ENCODE data around the gene DLGAP1.

The DLGAP1 gene

GRCh38 chr18:3914833-3915610 is 540.1 kb downstream of the DLGAP1 start:
- Mint-ChIP-seq H3K27ac (no peak overlapping the region), H3K4me3 (no peak overlapping the region), H3K4me1 (no peaks in the 10 kb centered on the region), H3K36me3 (ENCODE audit: low read depth) (no peaks in the 10 kb centered on the region), H3K27me3 (ENCODE audit: low read depth, poor library complexity) (no peaks in the 10 kb centered on the region), H3K9me3 (no peaks in the 10 kb centered on the region)
- no peak for TF ChIP-seq CTCF (IDR thresholded peaks at IDR 0.05)
- no peak for DNase-seq

- no peaks in the 10 kb centered on the region for H3K4me1 Mint-ChIP-seq
- no peak overlapping the region for H3K4me3 Mint-ChIP-seq
- TF ChIP-seq CTCF (IDR thresholded peaks at IDR 0.05) = no peak
- H3K27ac Mint-ChIP-seq = no peak overlapping the region
- no peaks in the 10 kb centered on the region for H3K27me3 Mint-ChIP-seq (ENCODE audit: low read depth, poor library complexity)
- DNase-seq = no peak
- no peaks in the 10 kb centered on the region for H3K9me3 Mint-ChIP-seq
- no peaks in the 10 kb centered on the region for H3K36me3 Mint-ChIP-seq (ENCODE audit: low read depth)
Observed at GRCh38 chr18:3914109-3914508, 541.0 kb downstream of the DLGAP1 start.

GRCh38 chr18:3912705-3913104 is 542.4 kb downstream of the DLGAP1 start:
- no peak overlapping the region for H3K27ac Mint-ChIP-seq
- no peaks in the 10 kb centered on the region for H3K27me3 Mint-ChIP-seq (ENCODE audit: low read depth, poor library complexity)
- no peaks in the 10 kb centered on the region for H3K9me3 Mint-ChIP-seq

GRCh38 chr18:3911413-3911812 is 543.7 kb downstream of the DLGAP1 start:
- Mint-ChIP-seq H3K27ac (no peak overlapping the region), H3K36me3 (ENCODE audit: low read depth) (no peaks in the 10 kb centered on the region), H3K9me3 (no peaks in the 10 kb centered on the region), H3K4me3 (no peak overlapping the region), H3K4me1 (no peaks in the 10 kb centered on the region), H3K27me3 (ENCODE audit: low read depth, poor library complexity) (no peaks in the 10 kb centered on the region)
- DNase-seq = no peak
- no peak for TF ChIP-seq CTCF (IDR thresholded peaks at IDR 0.05)

More at GRCh38 chr18:3912705-3913104, 542.4 kb downstream of the DLGAP1 start:
- Mint-ChIP-seq H3K36me3 (ENCODE audit: low read depth) (no peaks in the 10 kb centered on the region), H3K4me3 (no peak overlapping the region), H3K4me1 (no peaks in the 10 kb centered on the region)
- no peak for TF ChIP-seq CTCF (IDR thresholded peaks at IDR 0.05)
- no peak for DNase-seq

GRCh38 chr18:3910512-3910911 is 544.6 kb downstream of the DLGAP1 start:
- Mint-ChIP-seq H3K27me3 (ENCODE audit: low read depth, poor library complexity) (no peaks in the 10 kb centered on the region), H3K4me1 (no peaks in the 10 kb centered on the region), H3K9me3 (no peaks in the 10 kb centered on the region), H3K27ac (no peak overlapping the region), H3K4me3 (no peak overlapping the region), H3K36me3 (ENCODE audit: low read depth) (no peaks in the 10 kb centered on the region)
- TF ChIP-seq CTCF (IDR thresholded peaks at IDR 0.05) = no peak
- DNase-seq = no peak

GRCh38 chr18:3907955-3908354 is 547.2 kb downstream of the DLGAP1 start:
- DNase-seq = no peak
- no peaks in the 10 kb centered on the region for H3K9me3 Mint-ChIP-seq
- H3K4me1 Mint-ChIP-seq = no peaks in the 10 kb centered on the region
- H3K4me3 Mint-ChIP-seq = no peak overlapping the region
- no peak overlapping the region for H3K27ac Mint-ChIP-seq
- no peaks in the 10 kb centered on the region for H3K36me3 Mint-ChIP-seq (ENCODE audit: low read depth)
- H3K27me3 Mint-ChIP-seq (ENCODE audit: low read depth, poor library complexity) = no peaks in the 10 kb centered on the region
- TF ChIP-seq CTCF (IDR thresholded peaks at IDR 0.05) = no peak

Data from nephron progenitor cell (in vitro differentiated cells).